Measurements from ENCODE around the gene KRT28. TPM values are rescaled to one million over a fixed set of nuclear protein-coding genes. Genes with fewer than 3 reads are reported as not detected.
A peak's percentile ranks its signal among the peaks of the same experiment; 100 is the strongest.

KRT28 gene
- polyA plus RNA-seq, 1 experiment = not detected

GRCh38 chr17:40794466-40794865, 5.3 kb downstream of the KRT28 start:
- CTCF ChIA-PET = interaction anchor here (2.3 to 2.4 kb wide), 2 partner anchors 854 to 868 kb away, joined by 7 to 8 read pairs; no protein-coding TSS in a partner anchor
- no peak for DNase-seq (ENCODE audit: low read depth)
- TF ChIP-seq CTCF (IDR thresholded peaks at IDR 0.05; ENCODE audit: insufficient read depth, low read depth, low read length) = no peak
- POLR2A ChIA-PET = no interaction called here
- Histone ChIP-seq H3K36me3 (ENCODE audit: control insufficient read depth, insufficient read depth, low read length) (no peaks in the 10 kb centered on the region), H3K27me3 (ENCODE audit: control insufficient read depth, insufficient read depth, low read length) (peaks cover 18% of the 10 kb centered on the region), H3K4me3 (ENCODE audit: low read depth, low read length) (no peak overlapping the region)

GRCh38 chr17:40793832-40794231, 5.9 kb downstream of the KRT28 start:
- DNase-seq (ENCODE audit: low read depth) = no peak
- Histone ChIP-seq H3K36me3 (ENCODE audit: control insufficient read depth, insufficient read depth, low read length) (no peaks in the 10 kb centered on the region), H3K27me3 (ENCODE audit: control insufficient read depth, insufficient read depth, low read length) (peaks cover 17% of the 10 kb centered on the region), H3K4me3 (ENCODE audit: low read depth, low read length) (no peak overlapping the region)
- ChIA-PET POLR2A (no interaction called here), CTCF (interaction anchor here (0.8 to 3.5 kb wide), 2 partner anchors 869 to 872 kb away, joined by 4 to 9 read pairs; no protein-coding TSS in a partner anchor)
- TF ChIP-seq CTCF (IDR thresholded peaks at IDR 0.05; ENCODE audit: insufficient read depth, low read depth, low read length) = no peak

DNA sequence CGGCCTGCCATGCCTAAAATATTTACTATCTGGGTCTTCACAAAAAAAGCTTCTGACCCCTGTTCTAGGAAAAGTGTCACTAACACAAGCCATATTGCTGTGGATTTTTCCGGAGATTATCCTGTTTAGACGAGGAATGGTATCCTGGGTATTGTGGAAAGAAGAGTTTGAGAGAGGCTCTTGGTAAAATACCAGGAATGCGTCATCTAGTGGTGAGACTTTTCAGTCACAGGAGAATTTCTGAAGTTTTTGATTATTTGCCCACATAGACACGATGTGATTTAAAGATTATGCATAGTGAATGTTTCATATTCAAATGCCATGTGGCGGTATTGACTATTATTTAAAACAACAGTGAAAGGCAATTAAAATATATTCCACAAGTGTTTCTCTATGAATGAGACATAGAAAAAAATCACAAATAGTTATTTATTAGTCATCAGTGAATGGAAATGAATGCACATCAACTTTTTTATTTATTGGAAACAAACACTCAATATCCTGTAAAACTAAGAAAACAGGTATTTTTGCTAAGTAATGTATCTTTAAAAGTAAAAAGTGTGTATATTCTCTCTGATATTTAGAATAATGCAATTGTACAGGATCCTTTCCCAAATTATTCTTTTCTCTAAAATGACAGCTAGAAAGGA, 7.8 kb downstream of the KRT28 start:
- peak; percentile 57 for TF ChIP-seq CTCF (IDR thresholded peaks at IDR 0.05; ENCODE audit: insufficient read depth, low read depth, low read length)
- no peak for DNase-seq (ENCODE audit: low read depth)
- Histone ChIP-seq H3K27me3 (ENCODE audit: control insufficient read depth, insufficient read depth, low read length) (peaks cover 15% of the 10 kb centered on the region), H3K36me3 (ENCODE audit: control insufficient read depth, insufficient read depth, low read length) (no peaks in the 10 kb centered on the region), H3K4me3 (ENCODE audit: low read depth, low read length) (no peak overlapping the region)
- CTCF ChIA-PET = interaction anchor here (0.9 to 3.5 kb wide), 9 partner anchors 12 to 874 kb away, joined by 3 to 9 read pairs (median 5); no protein-coding TSS in a partner anchor
- POLR2A ChIA-PET = no interaction called here

GRCh38 chr17:40791111-40791510, 8.6 kb downstream of the KRT28 start:
- TF ChIP-seq CTCF (IDR thresholded peaks at IDR 0.05; ENCODE audit: insufficient read depth, low read depth, low read length) = no peak
- POLR2A ChIA-PET = no interaction called here
- CTCF ChIA-PET = interaction anchor here (1.0 to 3.5 kb wide), 5 partner anchors 15 to 875 kb away, joined by 3 to 9 read pairs (median 7); no protein-coding TSS in a partner anchor
- Histone ChIP-seq H3K27me3 (ENCODE audit: control insufficient read depth, insufficient read depth, low read length) (peaks cover 12% of the 10 kb centered on the region), H3K36me3 (ENCODE audit: control insufficient read depth, insufficient read depth, low read length) (no peaks in the 10 kb centered on the region), H3K4me3 (ENCODE audit: low read depth, low read length) (no peak overlapping the region)
- DNase-seq (ENCODE audit: low read depth) = no peak

GRCh38 chr17:40782450-40782849, 17.3 kb downstream of the KRT28 start, which contains the start of gene KRT27:
TSS of gene KRT27 (minus strand) at chr17:40782550. CDS start at chr17:40782493, 57 bp downstream.
- H3K4me3 ChIP-seq (ENCODE audit: low read depth, low read length) = no peak within 1 kb of the TSS
- ChIA-PET POLR2A (no interaction called here), CTCF (no interaction called here)
- TF ChIP-seq CTCF (IDR thresholded peaks at IDR 0.05; ENCODE audit: insufficient read depth, low read depth, low read length) = no peak
- DNase-seq (ENCODE audit: low read depth) = no peak
- no peaks in the 10 kb centered on the region for H3K36me3 ChIP-seq (ENCODE audit: control insufficient read depth, insufficient read depth, low read length)
- peaks cover 5% of the 10 kb centered on the region; the same call in 1 of the 2 replicates for H3K27me3 ChIP-seq (ENCODE audit: control insufficient read depth, insufficient read depth, low read length)

Data from BJ (cell line).